H1 (cell line): Measurements from ENCODE around the gene CFAP54. TPM values are rescaled to one million over a fixed set of nuclear protein-coding genes. Genes with fewer than 3 reads are reported as not detected.

Source experiments
- E2F6 ChIP-seq: IDR thresholded peaks from 2 replicates; pipeline ENCODE4 v1.6.1; 2012; ENCODE audit warnings: inconsistent platforms
- TAF7 ChIP-seq: optimal IDR thresholded peaks from 2 replicates; pipeline ENCODE3; 2011; ENCODE audit warnings: low read depth, mild to moderate bottlenecking, inconsistent platforms, low read length, moderate library complexity, borderline replicate concordance
- polyA plus RNA-seq, 7 experiments: library from polyadenylated mRNA; depleted of rRNA in 3 of 7; stranded (reverse) in 5 of 7; unstranded in 2 of 7; fragments of >200 nt in 5 of 7; fragments of 200-250 nt in 2 of 7; gene quantifications; 1 replicate in 5 of 7; 2 replicates in 1 of 7; 4 replicates in 1 of 7; pipeline versions ENCODE4 v1.2.1 to v1.2.3, GENCODE V29; 2011 to 2013; ENCODE audit warnings: missing spikeins in 2 of 7, mixed read lengths in 2 of 7
- total RNA-seq: library from RNA; stranded (reverse); fragmentation: NEBNext Ultra II Directional; extraction: Animal tissue kit (Norgen Biotek cat#: 25700); gene quantifications from 2 replicates; pipeline ENCODE4 v1.2.1, GENCODE V29; 2021

CFAP54 gene
- total and polyA plus RNA-seq, 2 of the 8 experiments (the other 6 are each of a cell fraction or from before 2014, with no cell fraction given), result 0.17 to 0.33 TPM

- no peak for TF ChIP-seq TAF7
- TF ChIP-seq E2F6, result no peak
These were observed 2.4 kb upstream of the CFAP54 start (continued) for GRCh38 chr12:96486751-96487613.
